Nephron (organoid): ENCODE results near the gene BCL2L15.

ENCODE experiments used
- H3K27ac Mint-ChIP-seq, 3 experiments: 2 replicates each; pipeline ENCODE4 v1.8.0; 2020; ENCODE audit warnings: mixed read lengths in 3 of 3, mild to moderate bottlenecking in 2 of 3, moderate library complexity in 1 of 3
- H3K27me3 Mint-ChIP-seq: 2 replicates; pipeline ENCODE4 v1.8.0; 2021; ENCODE audit warnings: low read depth, mild to moderate bottlenecking, moderate library complexity, mixed read lengths
- H3K36me3 Mint-ChIP-seq: 2 replicates; pipeline ENCODE4 v1.8.0; 2020; ENCODE audit warnings: low read depth, mixed read lengths
- H3K4me1 Mint-ChIP-seq: 2 replicates; pipeline ENCODE4 v1.8.0; 2020; ENCODE audit warnings: mixed read lengths
- H3K4me3 Mint-ChIP-seq, 3 experiments: 2 replicates each; pipeline ENCODE4 v1.8.0; 2020; ENCODE audit warnings: mild to moderate bottlenecking in 3 of 3, mixed read lengths in 3 of 3, moderate library complexity in 2 of 3
- H3K9me3 Mint-ChIP-seq: 2 replicates; pipeline ENCODE4 v1.8.0; 2020; ENCODE audit warnings: mixed read lengths
- CTCF ChIP-seq, 3 experiments: fragments of 200-600 bp; sonication (generic); IDR thresholded peaks; one replicate each; pipeline ENCODE4 v1.5.0; 2021; ENCODE audit warnings: antibody characterized with exemption in 3 of 3; ENCODE audit not compliant: unreplicated experiment in 3 of 3

BCL2L15 gene

GRCh38 chr1:113904293-113904673 is 16.9 kb upstream of the BCL2L15 start:
- Mint-ChIP-seq H3K36me3 (peaks cover 18% of the 10 kb centered on the region), H3K4me1 (peaks cover 11% of the 10 kb centered on the region), H3K4me3 (peak overlapping the region; percentile 88 to 92 (median 91)), H3K27me3 (no peaks in the 10 kb centered on the region), H3K9me3 (no peaks in the 10 kb centered on the region), H3K27ac (peak overlapping the region; percentile 85 to 96 (median 94))
- no peak for TF ChIP-seq CTCF (IDR thresholded peaks at IDR 0.05; ENCODE audit: unreplicated experiment in 3 of 3)

GRCh38 chr1:113903501-113904292 is 16.3 kb upstream of the BCL2L15 start:
- Mint-ChIP-seq H3K9me3 (no peaks in the 10 kb centered on the region), H3K4me3 (peak overlapping the region; percentile 88 to 92 (median 91)), H3K27me3 (no peaks in the 10 kb centered on the region), H3K36me3 (peaks cover 22% of the 10 kb centered on the region), H3K4me1 (peaks cover 11% of the 10 kb centered on the region), H3K27ac (peak overlapping the region; percentile 85 to 96 (median 94))
- TF ChIP-seq CTCF (IDR thresholded peaks at IDR 0.05; ENCODE audit: unreplicated experiment in 3 of 3), result no peak

- Mint-ChIP-seq H3K4me1 (peaks cover 11% of the 10 kb centered on the region), H3K4me3 (no peak overlapping the region), H3K27ac (no peak overlapping the region), H3K9me3 (no peaks in the 10 kb centered on the region), H3K27me3 (no peaks in the 10 kb centered on the region), H3K36me3 (peaks cover 39% of the 10 kb centered on the region)
- TF ChIP-seq CTCF (IDR thresholded peaks at IDR 0.05; ENCODE audit: unreplicated experiment in 3 of 3), result no peak
Measured at GRCh38 chr1:113901191-113901590, 13.8 kb upstream of the BCL2L15 start.

- Mint-ChIP-seq H3K4me1 (peaks cover 9% of the 10 kb centered on the region), H3K4me3 (no peak overlapping the region), H3K27ac (no peak overlapping the region), H3K36me3 (peaks cover 50% of the 10 kb centered on the region), H3K9me3 (no peaks in the 10 kb centered on the region), H3K27me3 (no peaks in the 10 kb centered on the region)
- no peak for TF ChIP-seq CTCF (IDR thresholded peaks at IDR 0.05; ENCODE audit: unreplicated experiment in 3 of 3)
Measured at GRCh38 chr1:113899111-113899510, 11.7 kb upstream of the BCL2L15 start.

- Mint-ChIP-seq H3K27ac (no peak overlapping the region), H3K9me3 (no peaks in the 10 kb centered on the region), H3K4me3 (no peak overlapping the region), H3K36me3 (peaks cover 50% of the 10 kb centered on the region), H3K27me3 (no peaks in the 10 kb centered on the region), H3K4me1 (peaks cover 3% of the 10 kb centered on the region)
- TF ChIP-seq CTCF (IDR thresholded peaks at IDR 0.05; ENCODE audit: unreplicated experiment in 3 of 3), result no peak
Measured at GRCh38 chr1:113898241-113898814, 10.9 kb upstream of the BCL2L15 start.

- H3K27ac Mint-ChIP-seq, result no peak overlapping the region
- H3K4me1 Mint-ChIP-seq, result no peaks in the 10 kb centered on the region
- H3K27me3 Mint-ChIP-seq, result no peaks in the 10 kb centered on the region
- H3K4me3 Mint-ChIP-seq, result no peak overlapping the region
- no peak for TF ChIP-seq CTCF (IDR thresholded peaks at IDR 0.05; ENCODE audit: unreplicated experiment in 3 of 3)
- H3K9me3 Mint-ChIP-seq, result no peaks in the 10 kb centered on the region
- peaks cover 47% of the 10 kb centered on the region for H3K36me3 Mint-ChIP-seq
Measured at GRCh38 chr1:113895961-113896360, 8.6 kb upstream of the BCL2L15 start.
